MCF 10A (cell line): ENCODE data around the gene MTMR12. TPM values are rescaled to one million over a fixed set of nuclear protein-coding genes. Genes with fewer than 3 reads are reported as not detected.

Experiments
- BruUV-seq: library from RNA; stranded (reverse); fragments of 400-500 nt; replicated peaks from 2 replicates; lab custom pipeline; 2021; lab: Mats Ljungman, UMichigan
- CTCF ChIA-PET: fragments of 300-600 bp; sonication (Branson Sonifier 250); formaldehyde crosslinking; extraction: SDS; loops from one replicate; lab custom pipeline; 2021; ENCODE audit warnings: antibody characterized with exemption, inconsistent platforms; lab: Yijun Ruan, JAX
- POLR2A ChIA-PET: fragments of 300-600, 350-650 bp; sonication (Branson Sonifier 250); formaldehyde crosslinking; extraction: SDS; loops from one replicate; lab custom pipeline; 2020; ENCODE audit warnings: antibody characterized with exemption, inconsistent platforms; lab: Yijun Ruan, JAX
- DNase-seq: peaks from one replicate; pipeline ENCODE4 v3.0.0-alpha.2; 2018; ENCODE audit not compliant: unreplicated experiment
- H3K27ac Mint-ChIP-seq: one replicate; pipeline ENCODE4 v1.8.0; 2022; ENCODE audit warnings: mild to moderate bottlenecking, low read depth, mixed read lengths; ENCODE audit not compliant: unreplicated experiment
- H3K27me3 Mint-ChIP-seq: one replicate; pipeline ENCODE4 v1.8.0; 2022; ENCODE audit warnings: mixed read lengths; ENCODE audit not compliant: insufficient read depth, unreplicated experiment
- H3K36me3 Mint-ChIP-seq: one replicate; pipeline ENCODE4 v1.8.0; 2022; ENCODE audit warnings: mild to moderate bottlenecking, moderate library complexity, mixed read lengths; ENCODE audit not compliant: insufficient read depth, unreplicated experiment
- H3K4me1 Mint-ChIP-seq: one replicate; pipeline ENCODE4 v1.8.0; 2022; ENCODE audit warnings: mixed read lengths; ENCODE audit not compliant: insufficient read depth, unreplicated experiment
- H3K4me3 Mint-ChIP-seq: one replicate; pipeline ENCODE4 v1.8.0; 2022; ENCODE audit warnings: mild to moderate bottlenecking, moderate library complexity, mixed read lengths; ENCODE audit not compliant: unreplicated experiment
- H3K9me3 Mint-ChIP-seq: one replicate; pipeline ENCODE4 v1.8.0; 2022; ENCODE audit warnings: mixed read lengths; ENCODE audit not compliant: unreplicated experiment
- CTCF ChIP-seq: fragments of 200-600 bp; IDR thresholded peaks from one replicate; pipeline ENCODE4 v1.8.0; 2022; ENCODE audit warnings: antibody characterized with exemption, mild to moderate bottlenecking; ENCODE audit not compliant: unreplicated experiment
- intact Hi-C: fragments of 100-400 bp; cut with micrococcal nuclease; formaldehyde crosslinking; loops from 2 replicates; pipeline ENCODE4 v1.14.1; 2022
- total RNA-seq: library from RNA; stranded (reverse); gene quantifications from 2 replicates; pipeline ENCODE4 v1.2.3, GENCODE V29; 2022

The MTMR12 gene
- total RNA-seq, 1 experiment from 2014 or later: 24.4 TPM

GRCh38 chr5:32233220-32233695, 79.5 kb downstream of the MTMR12 start:
- H3K36me3 Mint-ChIP-seq: peaks cover 55% of the 10 kb centered on the region
- H3K9me3 Mint-ChIP-seq: no peaks in the 10 kb centered on the region
- no TSS peak for BruUV-seq
- POLR2A ChIA-PET: interaction anchor here (0.6 to 1.5 kb wide), 3 partner anchors 10 to 380 kb away, joined by 3 to 5 read pairs (median 4); no protein-coding TSS in a partner anchor
- DNase-seq: no peak
- no peak overlapping the region for H3K4me3 Mint-ChIP-seq
- intact Hi-C loops: loop anchor here (2.0 to 5.0 kb wide), 2 partner anchors 156 to 354 kb away; partner anchors contain the start of gene SUB1
- CTCF ChIA-PET: interaction anchor here (0.6 to 4.7 kb wide), 23 partner anchors 9 to 1190 kb away, joined by 3 to 49 read pairs (median 4); no protein-coding TSS in a partner anchor
- H3K4me1 Mint-ChIP-seq: no peaks in the 10 kb centered on the region
- no peaks in the 10 kb centered on the region for H3K27me3 Mint-ChIP-seq
- no peak overlapping the region for H3K27ac Mint-ChIP-seq
- TF ChIP-seq CTCF: no peak

GRCh38 chr5:32232441-32233219, 80.1 kb downstream of the MTMR12 start:
- Mint-ChIP-seq H3K36me3 (peaks cover 48% of the 10 kb centered on the region), H3K4me1 (no peaks in the 10 kb centered on the region), H3K27me3 (no peaks in the 10 kb centered on the region), H3K27ac (no peak overlapping the region), H3K9me3 (no peaks in the 10 kb centered on the region), H3K4me3 (no peak overlapping the region)
- TF ChIP-seq CTCF: peak; percentile 62
- peak; percentile 75 for DNase-seq
- no TSS peak for BruUV-seq
- intact Hi-C loops: loop anchor here (1.0 to 5.0 kb wide), 4 partner anchors 97 to 381 kb away; partner anchors contain the start of gene SUB1
- ChIA-PET POLR2A (interaction anchor here (0.6 to 1.3 kb wide), 4 partner anchors 92 to 600 kb away, joined by 3 to 4 read pairs (median 4); no protein-coding TSS in a partner anchor), CTCF (interaction anchor here (0.6 to 4.7 kb wide), 49 partner anchors 9 to 1201 kb away, joined by 3 to 49 read pairs (median 4); no protein-coding TSS in a partner anchor)

- ChIA-PET CTCF (interaction anchor here (0.6 to 4.7 kb wide), 39 partner anchors 8 to 1201 kb away, joined by 3 to 49 read pairs (median 4); no protein-coding TSS in a partner anchor), POLR2A (interaction anchor here (0.6 to 1.3 kb wide), 3 partner anchors 98 to 600 kb away, joined by 3 to 4 read pairs (median 4); no protein-coding TSS in a partner anchor)
These were observed 80.8 kb downstream of the MTMR12 start for GRCh38 chr5:32231929-32232328.

More at GRCh38 chr5:32231929-32232328, 80.8 kb downstream of the MTMR12 start:
- intact Hi-C loops: loop anchor here (1.0 to 5.0 kb wide), 4 partner anchors 97 to 381 kb away; partner anchors contain the start of gene SUB1
- no TSS peak for BruUV-seq
- TF ChIP-seq CTCF: no peak
- H3K4me3 Mint-ChIP-seq: no peak overlapping the region
- H3K27me3 Mint-ChIP-seq: no peaks in the 10 kb centered on the region
- no peaks in the 10 kb centered on the region for H3K4me1 Mint-ChIP-seq
- DNase-seq: no peak
- peaks cover 45% of the 10 kb centered on the region for H3K36me3 Mint-ChIP-seq
- H3K9me3 Mint-ChIP-seq: no peaks in the 10 kb centered on the region
- no peak overlapping the region for H3K27ac Mint-ChIP-seq
